Nephron (organoid): Measurements from ENCODE around the gene TFIP11.

Experiments used
- H3K27ac Mint-ChIP-seq, 3 experiments: 2 replicates each; pipeline ENCODE4 v1.8.0; 2020; ENCODE audit warnings: mixed read lengths in 3 of 3, mild to moderate bottlenecking in 2 of 3, moderate library complexity in 1 of 3
- H3K27me3 Mint-ChIP-seq: 2 replicates; pipeline ENCODE4 v1.8.0; 2021; ENCODE audit warnings: low read depth, mild to moderate bottlenecking, moderate library complexity, mixed read lengths
- H3K36me3 Mint-ChIP-seq: 2 replicates; pipeline ENCODE4 v1.8.0; 2020; ENCODE audit warnings: low read depth, mixed read lengths
- H3K4me1 Mint-ChIP-seq: 2 replicates; pipeline ENCODE4 v1.8.0; 2020; ENCODE audit warnings: mixed read lengths
- H3K4me3 Mint-ChIP-seq, 3 experiments: 2 replicates each; pipeline ENCODE4 v1.8.0; 2020; ENCODE audit warnings: mild to moderate bottlenecking in 3 of 3, mixed read lengths in 3 of 3, moderate library complexity in 2 of 3
- H3K9me3 Mint-ChIP-seq: 2 replicates; pipeline ENCODE4 v1.8.0; 2020; ENCODE audit warnings: mixed read lengths
- CTCF ChIP-seq, 3 experiments: fragments of 200-600 bp; sonication (generic); IDR thresholded peaks; one replicate each; pipeline ENCODE4 v1.5.0; 2021; ENCODE audit warnings: antibody characterized with exemption in 3 of 3; ENCODE audit not compliant: unreplicated experiment in 3 of 3

The TFIP11 gene

GRCh38 chr22:26522592-26522991, 10.3 kb upstream of the TFIP11 start:
- Mint-ChIP-seq H3K27ac (no peak overlapping the region), H3K36me3 (peaks cover 11% of the 10 kb centered on the region), H3K9me3 (no peaks in the 10 kb centered on the region)

GRCh38 chr22:26522012-26522411, 9.7 kb upstream of the TFIP11 start:
- Mint-ChIP-seq H3K4me3 (no peak overlapping the region), H3K27ac (no peak overlapping the region), H3K36me3 (peaks cover 11% of the 10 kb centered on the region), H3K9me3 (no peaks in the 10 kb centered on the region), H3K4me1 (no peaks in the 10 kb centered on the region), H3K27me3 (no peaks in the 10 kb centered on the region)
- no peak for TF ChIP-seq CTCF (IDR thresholded peaks at IDR 0.05; ENCODE audit: unreplicated experiment in 3 of 3)

More at GRCh38 chr22:26522592-26522991, 10.3 kb upstream of the TFIP11 start:
- Mint-ChIP-seq H3K4me3 (no peak overlapping the region), H3K4me1 (no peaks in the 10 kb centered on the region), H3K27me3 (no peaks in the 10 kb centered on the region)
- no peak for TF ChIP-seq CTCF (IDR thresholded peaks at IDR 0.05; ENCODE audit: unreplicated experiment in 3 of 3)

GRCh38 chr22:26517429-26517828, 5.2 kb upstream of the TFIP11 start:
- no peak for TF ChIP-seq CTCF (IDR thresholded peaks at IDR 0.05; ENCODE audit: unreplicated experiment in 3 of 3)
- Mint-ChIP-seq H3K36me3 (no peaks in the 10 kb centered on the region), H3K4me1 (peaks cover 19% of the 10 kb centered on the region), H3K27me3 (no peaks in the 10 kb centered on the region), H3K27ac (no peak overlapping the region), H3K4me3 (no peak overlapping the region), H3K9me3 (no peaks in the 10 kb centered on the region)

GRCh38 chr22:26516503-26516902, 4.2 kb upstream of the TFIP11 start:
- Mint-ChIP-seq H3K4me3 (peak overlapping the region in 1 of 3 experiments; percentile 26), H3K27ac (no peak overlapping the region), H3K4me1 (peaks cover 24% of the 10 kb centered on the region), H3K27me3 (no peaks in the 10 kb centered on the region), H3K9me3 (no peaks in the 10 kb centered on the region), H3K36me3 (no peaks in the 10 kb centered on the region)
- no peak for TF ChIP-seq CTCF (IDR thresholded peaks at IDR 0.05; ENCODE audit: unreplicated experiment in 3 of 3)

GRCh38 chr22:26515931-26516330, 3.7 kb upstream of the TFIP11 start:
- H3K27ac Mint-ChIP-seq: no peak overlapping the region
- TF ChIP-seq CTCF (IDR thresholded peaks at IDR 0.05; ENCODE audit: unreplicated experiment in 3 of 3): no peak
- no peaks in the 10 kb centered on the region for H3K27me3 Mint-ChIP-seq
- H3K4me3 Mint-ChIP-seq: peak overlapping the region in 2 of 3 experiments; percentile 8 to 55
- H3K4me1 Mint-ChIP-seq: peaks cover 30% of the 10 kb centered on the region
- no peaks in the 10 kb centered on the region for H3K36me3 Mint-ChIP-seq
- no peaks in the 10 kb centered on the region for H3K9me3 Mint-ChIP-seq

GRCh38 chr22:26514419-26515161, 2.3 kb upstream of the TFIP11 start:
- Mint-ChIP-seq H3K27ac (no peak overlapping the region), H3K36me3 (peaks cover 5% of the 10 kb centered on the region), H3K4me1 (peaks cover 33% of the 10 kb centered on the region), H3K27me3 (no peaks in the 10 kb centered on the region), H3K9me3 (no peaks in the 10 kb centered on the region), H3K4me3 (peak overlapping the region; percentile 52 to 100 (median 82))
- no peak for TF ChIP-seq CTCF (IDR thresholded peaks at IDR 0.05; ENCODE audit: unreplicated experiment in 3 of 3)
